Measurements from ENCODE around the gene ROCK2. TPM values are rescaled to one million over a fixed set of nuclear protein-coding genes. Genes with fewer than 3 reads are reported as not detected.

The ROCK2 gene
- total and polyA plus RNA-seq, 9 of the 15 experiments (the other 6 are each of a cell fraction or from before 2014, with no cell fraction given) = 4.9 to 30.6 (median 14.3) TPM

DNA sequence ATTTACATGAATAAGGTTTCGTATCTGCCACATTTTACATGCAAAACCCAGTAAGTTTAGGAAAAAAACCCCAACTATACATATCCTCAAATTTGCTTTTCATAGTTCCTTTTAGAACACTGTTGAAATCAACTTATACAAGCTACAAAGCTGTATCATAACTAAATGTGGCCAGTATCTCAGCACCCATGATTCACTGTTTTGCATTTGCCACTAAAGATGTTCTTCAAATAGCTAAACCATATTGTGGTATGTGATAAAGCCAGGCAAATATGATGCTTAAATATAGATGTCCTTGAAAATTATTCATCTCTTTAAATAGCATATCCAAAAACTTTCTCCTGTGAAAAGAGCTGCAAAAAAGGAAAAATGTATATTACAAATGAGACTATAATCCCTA is 29.9 kb downstream of the ROCK2 start (continued):
- TF ChIP-seq, protein P1, sequence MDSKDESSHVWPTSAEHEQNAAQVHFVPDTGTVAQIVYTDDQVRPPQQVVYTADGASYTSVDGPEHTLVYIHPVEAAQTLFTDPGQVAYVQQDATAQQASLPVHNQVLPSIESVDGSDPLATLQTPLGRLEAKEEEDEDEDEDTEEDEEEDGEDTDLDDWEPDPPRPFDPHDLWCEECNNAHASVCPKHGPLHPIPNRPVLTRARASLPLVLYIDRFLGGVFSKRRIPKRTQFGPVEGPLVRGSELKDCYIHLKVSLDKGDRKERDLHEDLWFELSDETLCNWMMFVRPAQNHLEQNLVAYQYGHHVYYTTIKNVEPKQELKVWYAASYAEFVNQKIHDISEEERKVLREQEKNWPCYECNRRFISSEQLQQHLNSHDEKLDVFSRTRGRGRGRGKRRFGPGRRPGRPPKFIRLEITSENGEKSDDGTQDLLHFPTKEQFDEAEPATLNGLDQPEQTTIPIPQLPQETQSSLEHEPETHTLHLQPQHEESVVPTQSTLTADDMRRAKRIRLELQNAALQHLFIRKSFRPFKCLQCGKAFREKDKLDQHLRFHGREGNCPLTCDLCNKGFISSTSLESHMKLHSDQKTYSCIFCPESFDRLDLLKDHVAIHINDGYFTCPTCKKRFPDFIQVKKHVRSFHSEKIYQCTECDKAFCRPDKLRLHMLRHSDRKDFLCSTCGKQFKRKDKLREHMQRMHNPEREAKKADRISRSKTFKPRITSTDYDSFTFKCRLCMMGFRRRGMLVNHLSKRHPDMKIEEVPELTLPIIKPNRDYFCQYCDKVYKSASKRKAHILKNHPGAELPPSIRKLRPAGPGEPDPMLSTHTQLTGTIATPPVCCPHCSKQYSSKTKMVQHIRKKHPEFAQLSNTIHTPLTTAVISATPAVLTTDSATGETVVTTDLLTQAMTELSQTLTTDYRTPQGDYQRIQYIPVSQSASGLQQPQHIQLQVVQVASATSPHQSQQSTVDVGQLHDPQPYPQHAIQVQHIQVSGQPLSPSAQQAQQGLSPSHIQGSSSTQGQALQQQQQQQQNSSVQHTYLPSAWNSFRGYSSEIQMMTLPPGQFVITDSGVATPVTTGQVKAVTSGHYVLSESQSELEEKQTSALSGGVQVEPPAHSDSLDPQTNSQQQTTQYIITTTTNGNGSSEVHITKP (IDR thresholded peaks at IDR 0.05; ENCODE audit: partially characterized antibody) = no peak
- TF ChIP-seq PTBP1 (IDR thresholded peaks at IDR 0.05; ENCODE audit: low read depth, low read length) = no peak
- TF ChIP-seq ZNF766 (CRISPR knock-in tag; conservative IDR thresholded peaks at IDR 0.05) = no peak
- no peak for TF ChIP-seq NONO (IDR thresholded peaks at IDR 0.05; ENCODE audit: low read depth in 2 of 2, low read length in 1 of 2)
- TF ChIP-seq E2F8 (IDR thresholded peaks at IDR 0.05; ENCODE audit: low read depth, partially characterized antibody) = no peak
- no peak for TF ChIP-seq TAF9B (IDR thresholded peaks at IDR 0.05; ENCODE audit: partially characterized antibody)
- TF ChIP-seq, protein P2, sequence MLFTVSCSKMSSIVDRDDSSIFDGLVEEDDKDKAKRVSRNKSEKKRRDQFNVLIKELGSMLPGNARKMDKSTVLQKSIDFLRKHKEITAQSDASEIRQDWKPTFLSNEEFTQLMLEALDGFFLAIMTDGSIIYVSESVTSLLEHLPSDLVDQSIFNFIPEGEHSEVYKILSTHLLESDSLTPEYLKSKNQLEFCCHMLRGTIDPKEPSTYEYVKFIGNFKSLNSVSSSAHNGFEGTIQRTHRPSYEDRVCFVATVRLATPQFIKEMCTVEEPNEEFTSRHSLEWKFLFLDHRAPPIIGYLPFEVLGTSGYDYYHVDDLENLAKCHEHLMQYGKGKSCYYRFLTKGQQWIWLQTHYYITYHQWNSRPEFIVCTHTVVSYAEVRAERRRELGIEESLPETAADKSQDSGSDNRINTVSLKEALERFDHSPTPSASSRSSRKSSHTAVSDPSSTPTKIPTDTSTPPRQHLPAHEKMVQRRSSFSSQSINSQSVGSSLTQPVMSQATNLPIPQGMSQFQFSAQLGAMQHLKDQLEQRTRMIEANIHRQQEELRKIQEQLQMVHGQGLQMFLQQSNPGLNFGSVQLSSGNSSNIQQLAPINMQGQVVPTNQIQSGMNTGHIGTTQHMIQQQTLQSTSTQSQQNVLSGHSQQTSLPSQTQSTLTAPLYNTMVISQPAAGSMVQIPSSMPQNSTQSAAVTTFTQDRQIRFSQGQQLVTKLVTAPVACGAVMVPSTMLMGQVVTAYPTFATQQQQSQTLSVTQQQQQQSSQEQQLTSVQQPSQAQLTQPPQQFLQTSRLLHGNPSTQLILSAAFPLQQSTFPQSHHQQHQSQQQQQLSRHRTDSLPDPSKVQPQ (CRISPR knock-in tag; IDR thresholded peaks at IDR 0.05; ENCODE audit: borderline replicate concordance) = no peak
- TF ChIP-seq ILF3 (IDR thresholded peaks at IDR 0.05; ENCODE audit: borderline replicate concordance) = no peak
- no peak for TF ChIP-seq ZNF696 (CRISPR knock-in tag; conservative IDR thresholded peaks at IDR 0.05)
